B cell (primary cell): ENCODE results near the gene SRSF6. TPM values are rescaled to one million over a fixed set of nuclear protein-coding genes. Genes with fewer than 3 reads are reported as not detected.

ENCODE experiments used
- ATAC-seq: fragments of 200-7000 bp; cut with Tn5 transposase; one replicate; pipeline ENCODE4 v1.10.0; 2021; ENCODE audit warnings: low read depth, mild to moderate bottlenecking, moderate number of reproducible peaks, moderate library complexity
- CTCF ChIA-PET: fragments of 350-600 bp; sonication (Branson Sonifier 250); formaldehyde crosslinking; loops from one replicate; lab custom pipeline; 2021; ENCODE audit warnings: antibody characterized with exemption, inconsistent platforms; lab: Charles Lee
- POLR2A ChIA-PET: fragments of 350-600 bp; sonication (Branson Sonifier 250); formaldehyde crosslinking; loops from one replicate; lab custom pipeline; 2021; ENCODE audit warnings: antibody characterized with exemption; lab: Charles Lee
- DNase-seq: peaks from one replicate; pipeline ENCODE4 v3.0.0; 2013
- H2AFZ ChIP-seq: 2 replicates; pipeline ENCODE4 v1.6.1; 2012; ENCODE audit warnings: mild to moderate bottlenecking, low read depth, low read length; ENCODE audit not compliant: insufficient read depth, poor library complexity, severe bottlenecking
- H3K27ac ChIP-seq, 2 donors: 1 replicate in 1 of 2; 2 replicates in 1 of 2; pipeline ENCODE4 v1.5.1; 2012 to 2013; ENCODE audit warnings: low read length in 2 of 2, mild to moderate bottlenecking in 2 of 2, moderate library complexity in 1 of 2
- H3K27me3 ChIP-seq, 4 experiments: fragments of 200-600 bp in 1 of 4; sonication (generic) in 1 of 4; replicated peaks in 1 of 4; 1 replicate in 2 of 4; 2 replicates in 2 of 4; pipeline versions ENCODE4 v1.6.1 to v1.7.0; 2013 to 2016; ENCODE audit warnings: low read length in 3 of 4, mild to moderate bottlenecking in 2 of 4, mixed read lengths in 1 of 4, moderate library complexity in 1 of 4; ENCODE audit not compliant: insufficient read depth in 4 of 4, control insufficient read depth in 3 of 4; ENCODE audit errors: control extremely low read depth in 1 of 4
- H3K36me3 ChIP-seq, 2 experiments: replicated peaks in 1 of 2; 1 replicate in 1 of 2; 2 replicates in 1 of 2; pipeline versions ENCODE4 v1.6.1 to v1.7.1; 2013; ENCODE audit warnings: low read length in 1 of 2; ENCODE audit not compliant: insufficient read depth in 2 of 2, control insufficient read depth in 1 of 2; ENCODE audit errors: control extremely low read depth in 1 of 2, extremely low read depth in 1 of 2
- H3K4me1 ChIP-seq, 2 donors: fragments of 200-600 bp in 1 of 2; sonication (generic) in 1 of 2; 1 replicate in 1 of 2; 2 replicates in 1 of 2; pipeline versions ENCODE4 v1.5.1 to v1.6.1; 2013 to 2017; ENCODE audit warnings: low read length in 2 of 2; ENCODE audit not compliant: control insufficient read depth in 2 of 2, insufficient read depth in 2 of 2
- H3K4me2 ChIP-seq: replicated peaks from 2 replicates; pipeline ENCODE3; 2012; ENCODE audit warnings: mild to moderate bottlenecking, low read depth, low read length; ENCODE audit not compliant: poor library complexity, severe bottlenecking
- H3K4me3 ChIP-seq, 5 experiments: fragments of 200-600 bp in 1 of 5; sonication (generic) in 1 of 5; 1 replicate in 3 of 5; 2 replicates in 2 of 5; pipeline versions ENCODE4 v1.5.1 to v1.7.0; 2011 to 2016; ENCODE audit warnings: low read length in 4 of 5, mild to moderate bottlenecking in 4 of 5, low read depth in 2 of 5, control low read depth in 1 of 5, moderate library complexity in 1 of 5; ENCODE audit not compliant: insufficient read depth in 1 of 5; ENCODE audit errors: control extremely low read depth in 1 of 5, extremely low read depth in 1 of 5
- H3K79me2 ChIP-seq: fragments of 200-600 bp; sonication (generic); one replicate; pipeline ENCODE4 v1.6.0; 2016; ENCODE audit warnings: low read length; ENCODE audit not compliant: control insufficient read depth, insufficient read depth
- H3K9ac ChIP-seq: fragments of 200-600 bp; sonication (generic); 2 replicates; pipeline ENCODE4 v1.6.1; 2017; ENCODE audit warnings: mild to moderate bottlenecking, low read length, moderate library complexity
- H3K9me3 ChIP-seq, 3 donors: one replicate each; pipeline versions ENCODE4 v1.6.1 to v1.7.1; 2013; ENCODE audit warnings: low read length in 2 of 3; ENCODE audit not compliant: control insufficient read depth in 2 of 3, insufficient read depth in 1 of 3; ENCODE audit errors: control extremely low read depth in 1 of 3
- H4K20me1 ChIP-seq: 2 replicates; pipeline ENCODE4 v1.6.0; 2012; ENCODE audit warnings: mild to moderate bottlenecking, low read length; ENCODE audit not compliant: insufficient read depth, control insufficient read depth, poor library complexity, severe bottlenecking
- H3K27ac Mint-ChIP-seq: one replicate; pipeline ENCODE4 v1.8.0; 2021; ENCODE audit warnings: mixed read lengths
- H3K27me3 Mint-ChIP-seq: one replicate; pipeline ENCODE4 v1.8.0; 2021; ENCODE audit warnings: mixed read lengths
- H3K4me1 Mint-ChIP-seq: one replicate; pipeline ENCODE4 v1.8.0; 2021; ENCODE audit warnings: mixed read lengths
- H3K4me3 Mint-ChIP-seq: one replicate; pipeline ENCODE4 v1.8.0; 2021; ENCODE audit warnings: mixed read lengths
- H3K9me3 Mint-ChIP-seq: one replicate; pipeline ENCODE4 v1.8.0; 2022; ENCODE audit warnings: mixed read lengths; ENCODE audit not compliant: insufficient read depth
- EZH2 ChIP-seq: IDR thresholded peaks from 2 replicates; pipeline ENCODE4 v1.6.1; 2012; ENCODE audit warnings: borderline replicate concordance, low read depth, mild to moderate bottlenecking, moderate library complexity, low read length; ENCODE audit not compliant: insufficient read depth, poor library complexity, severe bottlenecking
- WGBS: methylation state at CpG from one replicate; pipeline ENCODE4 v1.1.5; 2013; ENCODE audit warnings: missing lambda C conversion rate; ENCODE audit not compliant: insufficient coverage; 5-methylcytosine and 5-hydroxymethylcytosine counted together
- intact Hi-C: fragments of 100-400 bp; cut with micrococcal nuclease; formaldehyde crosslinking; loops from one replicate; pipeline ENCODE4 v1.10.0; 2022
- polyA plus RNA-seq: library from polyadenylated mRNA; depleted of rRNA; stranded (reverse); fragments of >200 nt; gene quantifications from 2 replicates; pipeline ENCODE4 v1.2.3, GENCODE V29; 2012
- total RNA-seq, 2 donors: library from RNA; stranded (reverse); fragments of 120-200 nt in 1 of 2; gene quantifications; 1 replicate in 1 of 2; 2 replicates in 1 of 2; pipeline versions ENCODE4 v1.2.3 to v1.2.4, GENCODE V29; 2013 to 2022
- TF ChIP-seq, protein P1 (sequence below): fragments of 200-600 bp; IDR thresholded peaks from one replicate; pipeline ENCODE4 v1.8.0; 2022; ENCODE audit warnings: antibody characterized with exemption, mild to moderate bottlenecking

The SRSF6 gene
- total and polyA plus RNA-seq, 2 donors (not counting 1 experiment from before 2014, with no cell fraction given) = 201 to 296 TPM

DNA sequence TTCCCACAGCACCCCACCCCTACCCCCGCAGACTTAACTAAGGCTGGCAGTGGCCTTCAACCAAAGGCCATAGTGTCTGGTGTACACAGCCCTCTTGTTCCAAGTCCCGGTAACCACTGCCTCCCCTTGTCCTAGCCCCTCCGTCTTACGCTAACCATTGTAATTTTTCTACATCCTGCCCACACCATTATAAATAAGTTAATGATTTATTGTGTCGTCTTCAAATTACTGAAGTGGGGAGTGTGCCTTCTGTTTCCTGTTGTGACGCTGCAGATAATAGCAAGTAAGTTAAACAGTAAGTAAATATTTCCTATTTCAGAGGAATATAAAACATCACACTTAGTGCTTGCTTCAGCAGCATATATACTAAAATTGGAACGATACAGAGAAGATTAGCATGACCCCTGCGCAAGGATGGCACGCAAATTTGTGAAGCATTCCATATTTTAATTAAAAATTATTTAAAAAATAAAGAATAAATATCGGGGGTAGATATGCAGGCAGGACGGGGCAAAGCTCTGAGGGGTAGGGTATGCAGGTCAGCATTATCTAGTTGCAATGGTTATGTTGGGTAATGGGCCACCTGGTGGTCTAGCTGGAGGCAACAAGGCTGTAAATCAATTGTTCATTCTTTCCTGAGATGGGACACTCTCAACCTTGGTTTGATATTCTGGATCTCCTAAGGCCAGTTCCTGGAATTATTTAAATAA is 15.1 kb downstream of the SRSF6 start:
- ChIA-PET POLR2A (no interaction called here), CTCF (interaction anchor here (0.9 kb wide), 1 partner anchor 12 kb away, joined by 3 read pairs; no protein-coding TSS in a partner anchor)
- peaks cover 3 to 6% of the 10 kb centered on the region in 2 experiments for H3K36me3 ChIP-seq
- H3K4me1 ChIP-seq = no peaks in the 10 kb centered on the region
- no peaks in the 10 kb centered on the region for H3K27me3 Mint-ChIP-seq
- H2AFZ ChIP-seq = no peak overlapping the region
- ATAC-seq (no peak), DNase-seq (no peak)
- intact Hi-C loops = no loop called here
- H3K9me3 ChIP-seq = no peaks in the 10 kb centered on the region
- no peak overlapping the region for H3K9ac ChIP-seq
- H4K20me1 ChIP-seq = peaks cover 20% of the 10 kb centered on the region
- H3K9me3 Mint-ChIP-seq = no peaks in the 10 kb centered on the region
- H3K79me2 ChIP-seq = no peaks in the 10 kb centered on the region
- no peak overlapping the region for H3K27ac Mint-ChIP-seq
- peaks cover 1% of the 10 kb centered on the region for H3K4me1 Mint-ChIP-seq
- no peak overlapping the region for H3K4me2 ChIP-seq
- H3K27ac ChIP-seq = no peak overlapping the region
- H3K27me3 ChIP-seq = no peaks in the 10 kb centered on the region
- 75% methylated on average over 2 of the region's 11 CpGs for WGBS
- H3K4me3 Mint-ChIP-seq = no peak overlapping the region
- TF ChIP-seq EZH2 = no peak
- TF ChIP-seq, protein P1, sequence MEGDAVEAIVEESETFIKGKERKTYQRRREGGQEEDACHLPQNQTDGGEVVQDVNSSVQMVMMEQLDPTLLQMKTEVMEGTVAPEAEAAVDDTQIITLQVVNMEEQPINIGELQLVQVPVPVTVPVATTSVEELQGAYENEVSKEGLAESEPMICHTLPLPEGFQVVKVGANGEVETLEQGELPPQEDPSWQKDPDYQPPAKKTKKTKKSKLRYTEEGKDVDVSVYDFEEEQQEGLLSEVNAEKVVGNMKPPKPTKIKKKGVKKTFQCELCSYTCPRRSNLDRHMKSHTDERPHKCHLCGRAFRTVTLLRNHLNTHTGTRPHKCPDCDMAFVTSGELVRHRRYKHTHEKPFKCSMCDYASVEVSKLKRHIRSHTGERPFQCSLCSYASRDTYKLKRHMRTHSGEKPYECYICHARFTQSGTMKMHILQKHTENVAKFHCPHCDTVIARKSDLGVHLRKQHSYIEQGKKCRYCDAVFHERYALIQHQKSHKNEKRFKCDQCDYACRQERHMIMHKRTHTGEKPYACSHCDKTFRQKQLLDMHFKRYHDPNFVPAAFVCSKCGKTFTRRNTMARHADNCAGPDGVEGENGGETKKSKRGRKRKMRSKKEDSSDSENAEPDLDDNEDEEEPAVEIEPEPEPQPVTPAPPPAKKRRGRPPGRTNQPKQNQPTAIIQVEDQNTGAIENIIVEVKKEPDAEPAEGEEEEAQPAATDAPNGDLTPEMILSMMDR = no peak
- H3K4me3 ChIP-seq = no peak overlapping the region

- ChIA-PET POLR2A (no interaction called here), CTCF (interaction anchor here (0.9 kb wide), 1 partner anchor 12 kb away, joined by 3 read pairs; no protein-coding TSS in a partner anchor)
- Histone ChIP-seq H3K4me1 (no peaks in the 10 kb centered on the region), H3K9me3 (no peaks in the 10 kb centered on the region), H3K36me3 (peaks cover 3 to 6% of the 10 kb centered on the region in 2 experiments), H2AFZ (no peak overlapping the region), H3K79me2 (no peaks in the 10 kb centered on the region), H3K4me2 (no peak overlapping the region), H4K20me1 (peaks cover 16% of the 10 kb centered on the region), H3K4me3 (no peak overlapping the region), H3K27me3 (no peaks in the 10 kb centered on the region), H3K9ac (no peak overlapping the region), H3K27ac (no peak overlapping the region)
- no peak for DNase-seq
- Mint-ChIP-seq H3K9me3 (no peaks in the 10 kb centered on the region), H3K4me1 (peaks cover 1% of the 10 kb centered on the region), H3K27ac (no peak overlapping the region), H3K4me3 (no peak overlapping the region), H3K27me3 (peaks cover 3% of the 10 kb centered on the region)
- no peak for ATAC-seq
- TF ChIP-seq EZH2 = no peak
- TF ChIP-seq, protein P1 = no peak
- intact Hi-C loops = no loop called here
- WGBS = 100% methylated on average over 3 of the region's 4 CpGs
Observed at GRCh38 chr20:43473381-43473704, 15.6 kb downstream of the SRSF6 start.
